GM12891 (cell line): ENCODE results near the gene PCNX2.

Experiments
- DNase-seq: peaks from one replicate; pipeline ENCODE4 v3.0.0; 2011; ENCODE audit warnings: low spot score; ENCODE audit not compliant: insufficient read length
- FAIRE-seq: peaks from 2 replicates; lab custom pipeline; 2011; peaks lifted over from hg19 to GRCh38; lab: Jason Lieb, UNC
- PAX5 ChIP-seq: IDR thresholded peaks from 2 replicates; pipeline ENCODE4 v1.6.1; 2011; ENCODE audit warnings: low read length, moderate library complexity, mild to moderate bottlenecking; ENCODE audit not compliant: insufficient read depth, severe bottlenecking
- POLR2A ChIP-seq: IDR thresholded peaks from 2 replicates; pipeline ENCODE4 v1.6.1; 2011; ENCODE audit warnings: low read depth, low read length, control low read depth
- POLR2AphosphoS5 ChIP-seq: IDR thresholded peaks from 2 replicates; pipeline ENCODE4 v1.6.1; 2011; ENCODE audit warnings: low read depth, low read length, control low read depth
- POU2F2 ChIP-seq: IDR thresholded peaks from 2 replicates; pipeline ENCODE4 v1.6.1; 2011; ENCODE audit warnings: low read depth, mild to moderate bottlenecking, control low read depth, low read length, moderate library complexity
- SPI1 ChIP-seq: IDR thresholded peaks from 2 replicates; pipeline ENCODE4 v1.6.1; 2011; ENCODE audit warnings: low read depth, low read length, control low read depth
- TAF1 ChIP-seq: IDR thresholded peaks from 2 replicates; pipeline ENCODE4 v1.6.1; 2011; ENCODE audit warnings: low read depth, low read length, control low read depth

The PCNX2 gene

DNA sequence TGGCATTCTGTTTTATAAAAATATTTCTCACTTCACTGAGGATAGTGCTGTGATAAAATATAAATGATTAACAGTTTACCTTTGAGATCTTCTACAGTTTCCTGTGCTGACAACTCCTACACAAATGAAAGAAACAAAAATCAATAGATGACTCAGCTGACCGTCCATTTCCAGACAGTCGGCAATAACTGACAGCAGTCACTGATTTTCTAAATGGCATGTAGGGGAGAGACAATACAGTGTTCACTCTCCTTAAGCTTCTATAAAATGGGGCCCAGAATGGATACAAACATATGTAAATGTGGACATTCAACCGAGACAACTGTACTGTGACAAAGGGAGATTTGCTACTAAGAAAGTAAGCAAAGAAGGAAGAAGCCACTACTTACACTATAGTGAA is 34.3 kb downstream of the PCNX2 start:
- DNase-seq (no peak), FAIRE-seq (peak; percentile 74)
- no peak for TF ChIP-seq POLR2AphosphoS5
- TF ChIP-seq PAX5, result no peak
- TF ChIP-seq POLR2A, result no peak
- no peak for TF ChIP-seq SPI1
- TF ChIP-seq POU2F2, result no peak
- no peak for TF ChIP-seq TAF1

DNA sequence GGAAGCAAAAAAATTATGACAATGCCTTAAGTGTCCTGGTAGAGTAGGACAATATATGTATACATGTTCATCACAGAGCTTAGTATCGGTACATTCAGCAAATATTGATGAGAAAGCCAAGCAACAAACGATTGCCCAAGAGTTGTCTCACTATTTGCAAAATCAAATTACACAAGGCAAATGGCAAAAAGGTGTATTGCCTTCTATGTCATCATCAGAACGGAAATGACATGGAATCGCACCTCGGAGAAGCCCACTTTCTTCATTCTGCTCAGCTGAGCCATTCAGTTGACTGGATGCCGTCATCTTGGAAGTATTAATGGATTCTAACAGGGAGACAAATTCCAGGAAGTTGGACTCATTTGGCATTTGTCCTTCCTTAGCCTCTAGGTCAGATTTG is 37.7 kb downstream of the PCNX2 start:
- TF ChIP-seq POLR2A, result no peak
- no peak for TF ChIP-seq POU2F2
- TF ChIP-seq TAF1, result no peak
- no peak for TF ChIP-seq SPI1
- TF ChIP-seq POLR2AphosphoS5, result no peak
- TF ChIP-seq PAX5, result no peak
- FAIRE-seq (no peak), DNase-seq (no peak)

DNA sequence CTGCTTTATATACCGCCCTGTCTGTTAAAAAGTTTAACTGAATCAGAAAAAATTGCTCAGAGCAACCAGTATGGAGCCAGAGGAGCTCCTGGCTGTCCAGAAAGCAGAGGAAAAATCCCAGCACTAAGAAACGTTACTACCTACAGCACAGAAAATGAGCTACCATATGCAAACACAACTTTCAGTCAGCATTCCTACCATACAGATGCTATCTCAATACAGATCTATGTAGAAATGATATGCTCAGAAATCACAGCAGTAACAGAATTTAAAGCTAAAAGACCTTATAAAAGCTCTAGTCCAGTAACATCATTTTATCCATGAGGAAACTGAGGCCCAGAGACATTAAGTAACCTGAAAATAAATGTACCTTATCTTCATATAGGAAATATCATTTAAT is 38.7 kb downstream of the PCNX2 start:
- no peak for FAIRE-seq
- no peak for DNase-seq
- TF ChIP-seq TAF1 (no peak), POLR2AphosphoS5 (no peak), PAX5 (no peak), SPI1 (no peak), POLR2A (no peak)

DNA sequence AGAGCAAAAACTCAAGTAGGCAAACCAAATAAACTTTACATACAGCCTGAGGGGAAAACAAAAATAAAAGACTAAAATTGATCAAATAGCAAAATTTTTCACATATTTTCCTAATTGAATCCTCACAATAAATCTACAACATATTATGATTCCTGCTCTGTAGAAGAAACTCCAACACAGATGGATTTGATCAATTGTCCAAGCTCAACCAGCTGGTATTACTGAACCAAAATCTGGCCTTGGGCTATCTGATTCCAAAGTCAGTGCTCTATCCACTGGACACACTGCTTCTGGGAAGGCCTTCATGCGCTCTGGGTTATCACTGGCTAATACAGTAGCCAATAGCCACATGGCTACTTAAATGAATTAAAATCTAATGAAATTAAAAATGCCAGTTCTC is 39.3 kb downstream of the PCNX2 start:
- FAIRE-seq (no peak), DNase-seq (no peak)
- no peak for TF ChIP-seq PAX5
- TF ChIP-seq POLR2AphosphoS5, result no peak
- no peak for TF ChIP-seq TAF1
- TF ChIP-seq POU2F2, result no peak
- no peak for TF ChIP-seq POLR2A
- TF ChIP-seq SPI1, result no peak

DNA sequence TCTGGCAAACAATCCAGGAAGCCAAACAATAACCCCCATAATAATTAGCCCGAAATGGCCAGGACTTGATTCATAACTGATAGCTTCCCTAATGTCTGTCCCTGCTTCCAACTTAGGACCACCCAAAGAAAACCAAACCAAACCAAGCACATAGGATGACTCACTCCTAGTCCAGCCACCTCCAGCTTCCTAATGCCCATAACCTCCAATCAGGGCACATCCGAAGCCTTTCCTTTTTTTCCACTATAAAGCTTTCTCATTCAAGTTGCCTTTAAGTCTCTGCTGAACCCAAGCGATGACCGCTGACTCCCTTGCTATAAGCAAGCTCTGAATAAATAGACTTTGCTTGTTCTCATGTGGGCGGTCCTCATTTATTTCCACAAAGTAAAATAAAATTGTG is 40.4 kb downstream of the PCNX2 start:
- no peak for TF ChIP-seq TAF1
- FAIRE-seq (no peak), DNase-seq (no peak)

DNA sequence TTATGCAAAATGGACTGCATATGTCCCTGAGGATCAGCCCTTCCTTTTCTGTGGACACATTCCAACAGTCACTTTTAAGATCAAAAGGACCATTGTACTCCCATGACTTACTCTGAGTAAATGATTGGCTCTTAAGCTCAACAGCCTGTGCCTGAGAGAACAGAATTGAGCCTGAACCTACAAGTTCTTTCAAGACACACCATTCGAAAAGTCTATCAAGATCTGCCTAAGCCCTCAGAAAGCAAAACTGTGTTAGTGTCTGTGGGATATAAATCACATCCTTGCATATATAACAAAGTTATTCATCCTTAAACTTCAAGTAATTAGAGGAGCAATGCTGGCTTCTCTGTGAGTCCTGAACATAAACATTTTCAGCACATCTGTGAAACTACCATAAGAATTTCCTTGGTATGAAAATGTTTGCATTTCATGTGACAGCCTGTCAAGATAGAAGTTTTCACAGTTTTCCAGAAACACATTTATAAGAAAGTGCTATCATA is 41.6 kb downstream of the PCNX2 start:
- DNase-seq (no peak), FAIRE-seq (no peak)
- TF ChIP-seq SPI1 (no peak), POU2F2 (no peak), TAF1 (no peak), PAX5 (no peak), POLR2A (no peak)

DNA sequence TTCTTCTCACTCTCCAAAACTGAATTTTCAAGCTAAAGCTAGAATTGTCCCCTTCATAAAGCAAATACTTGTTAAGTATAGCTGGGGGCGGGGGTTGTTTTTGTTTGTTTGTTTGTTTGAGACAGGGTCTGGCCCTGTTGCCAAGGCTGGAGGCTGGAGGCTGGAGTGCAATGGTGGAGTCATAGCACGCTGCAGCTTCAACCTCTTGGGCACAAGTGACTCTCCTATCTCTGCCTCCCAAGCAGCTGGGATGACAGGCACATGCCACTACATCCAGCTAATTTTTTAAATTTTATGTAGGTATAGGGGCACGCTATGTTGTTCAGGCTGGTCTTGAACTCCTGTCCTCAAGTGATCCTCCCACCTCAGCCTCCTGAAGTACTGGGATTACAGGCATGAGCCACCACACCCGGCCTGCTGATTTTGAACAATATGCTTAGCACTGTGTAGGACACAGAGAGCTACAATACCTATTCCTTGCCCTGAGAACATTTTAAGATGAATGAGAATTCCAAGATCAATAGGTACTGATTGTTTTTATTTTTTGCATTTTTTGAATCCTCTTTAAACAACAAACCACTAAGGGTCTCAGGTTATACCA is 42.2 kb downstream of the PCNX2 start:
- TF ChIP-seq POLR2AphosphoS5 (no peak), SPI1 (no peak), POU2F2 (no peak), TAF1 (no peak), PAX5 (no peak), POLR2A (no peak)
- FAIRE-seq, result no peak
- no peak for DNase-seq

DNA sequence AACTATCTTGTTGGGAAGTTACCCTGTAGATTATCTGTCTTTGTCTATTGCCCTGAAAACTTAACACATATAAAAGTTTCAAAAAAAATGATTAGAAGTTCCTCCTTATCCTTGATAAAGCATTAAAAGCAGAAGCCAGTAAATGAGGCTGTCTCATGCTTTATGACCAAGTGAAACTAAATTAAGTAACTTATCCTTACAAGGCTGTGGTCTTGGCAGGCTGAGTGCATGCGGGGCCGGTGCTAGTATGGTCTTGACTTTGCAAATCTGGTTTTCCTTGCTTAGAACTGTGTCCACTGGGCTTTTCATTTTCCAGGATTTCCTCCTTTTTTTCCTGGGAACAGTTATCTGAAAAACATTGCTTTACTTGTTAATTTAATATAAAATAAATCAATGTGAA is 43.1 kb downstream of the PCNX2 start:
- DNase-seq (no peak), FAIRE-seq (no peak)
- TF ChIP-seq POU2F2 (no peak), PAX5 (no peak), SPI1 (no peak), POLR2AphosphoS5 (no peak), POLR2A (no peak), TAF1 (no peak)

DNA sequence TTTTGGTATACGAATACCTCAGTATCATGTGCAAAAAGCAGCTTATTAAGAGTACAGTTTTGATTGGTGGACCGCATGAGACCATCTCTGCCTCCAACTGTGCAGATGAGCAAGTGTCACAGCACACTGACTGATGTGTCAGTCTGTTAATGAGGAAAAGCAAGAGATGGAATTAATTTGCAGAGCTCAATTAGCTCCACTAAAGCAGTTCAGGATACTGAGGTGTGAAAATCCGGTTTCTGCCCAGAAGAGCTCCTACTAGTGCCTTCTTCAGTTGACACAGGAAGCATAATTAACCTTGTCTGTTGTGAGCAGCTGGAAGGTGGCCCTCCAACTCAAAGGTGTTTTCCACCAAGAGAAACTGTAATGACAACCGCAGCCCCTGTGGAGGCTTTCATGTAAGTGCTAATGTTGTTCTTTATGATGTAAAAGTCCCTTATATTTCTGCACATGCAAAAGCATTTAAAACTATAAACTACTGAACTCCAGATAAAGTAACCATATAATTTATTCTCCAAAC is 44.3 kb downstream of the PCNX2 start:
- TF ChIP-seq POLR2A (no peak), PAX5 (no peak), SPI1 (no peak), POLR2AphosphoS5 (no peak), TAF1 (no peak), POU2F2 (no peak)
- DNase-seq (no peak), FAIRE-seq (no peak)

DNA sequence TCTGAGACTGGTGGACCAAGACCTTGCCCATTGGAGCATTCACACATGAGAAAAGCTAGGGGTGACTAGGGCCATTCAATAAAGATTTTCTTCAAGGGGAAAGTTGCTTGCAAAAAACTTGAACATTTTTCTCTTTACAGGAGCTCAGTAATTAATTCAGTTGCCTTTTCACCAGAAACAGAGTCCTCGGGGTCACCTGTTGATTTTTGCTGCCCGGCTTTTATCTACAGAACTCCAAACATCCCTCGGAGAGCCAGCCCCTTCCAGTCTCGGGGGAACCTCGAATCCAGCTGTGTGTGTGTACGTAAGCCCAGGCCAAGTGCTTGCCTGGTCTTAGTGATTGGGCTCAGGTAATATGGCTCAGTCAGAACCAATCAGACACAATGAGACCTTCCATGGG is 47.5 kb downstream of the PCNX2 start:
- no peak for DNase-seq
- TF ChIP-seq SPI1 (no peak), TAF1 (no peak), POLR2A (no peak), POU2F2 (no peak), PAX5 (no peak), POLR2AphosphoS5 (no peak)
- FAIRE-seq, result no peak

DNA sequence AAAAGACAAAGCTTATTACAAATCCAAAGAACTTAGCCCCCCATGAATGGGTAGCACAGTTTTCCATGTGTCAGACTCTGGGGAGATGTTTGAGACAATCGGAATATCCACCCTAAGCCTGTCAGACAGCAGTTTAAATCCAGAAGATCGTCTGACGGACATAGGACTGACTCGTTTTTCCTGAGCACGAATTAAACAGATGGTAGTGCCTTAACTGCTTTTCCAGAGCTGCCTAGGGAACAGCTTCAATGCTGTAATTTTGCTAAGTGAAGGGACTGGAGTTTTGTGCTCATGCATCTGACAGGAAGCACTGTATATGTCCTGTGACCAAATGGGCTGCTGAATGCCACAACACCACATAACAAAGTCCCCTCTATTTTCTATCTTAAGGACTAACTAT is 48.6 kb downstream of the PCNX2 start:
- DNase-seq, result no peak
- FAIRE-seq, result no peak
- no peak for TF ChIP-seq TAF1
- TF ChIP-seq POU2F2, result no peak
- no peak for TF ChIP-seq SPI1
- no peak for TF ChIP-seq PAX5
- no peak for TF ChIP-seq POLR2A
- no peak for TF ChIP-seq POLR2AphosphoS5
